ENCODE measurements around the gene MEIS3.

Gene MEIS3

DNA sequence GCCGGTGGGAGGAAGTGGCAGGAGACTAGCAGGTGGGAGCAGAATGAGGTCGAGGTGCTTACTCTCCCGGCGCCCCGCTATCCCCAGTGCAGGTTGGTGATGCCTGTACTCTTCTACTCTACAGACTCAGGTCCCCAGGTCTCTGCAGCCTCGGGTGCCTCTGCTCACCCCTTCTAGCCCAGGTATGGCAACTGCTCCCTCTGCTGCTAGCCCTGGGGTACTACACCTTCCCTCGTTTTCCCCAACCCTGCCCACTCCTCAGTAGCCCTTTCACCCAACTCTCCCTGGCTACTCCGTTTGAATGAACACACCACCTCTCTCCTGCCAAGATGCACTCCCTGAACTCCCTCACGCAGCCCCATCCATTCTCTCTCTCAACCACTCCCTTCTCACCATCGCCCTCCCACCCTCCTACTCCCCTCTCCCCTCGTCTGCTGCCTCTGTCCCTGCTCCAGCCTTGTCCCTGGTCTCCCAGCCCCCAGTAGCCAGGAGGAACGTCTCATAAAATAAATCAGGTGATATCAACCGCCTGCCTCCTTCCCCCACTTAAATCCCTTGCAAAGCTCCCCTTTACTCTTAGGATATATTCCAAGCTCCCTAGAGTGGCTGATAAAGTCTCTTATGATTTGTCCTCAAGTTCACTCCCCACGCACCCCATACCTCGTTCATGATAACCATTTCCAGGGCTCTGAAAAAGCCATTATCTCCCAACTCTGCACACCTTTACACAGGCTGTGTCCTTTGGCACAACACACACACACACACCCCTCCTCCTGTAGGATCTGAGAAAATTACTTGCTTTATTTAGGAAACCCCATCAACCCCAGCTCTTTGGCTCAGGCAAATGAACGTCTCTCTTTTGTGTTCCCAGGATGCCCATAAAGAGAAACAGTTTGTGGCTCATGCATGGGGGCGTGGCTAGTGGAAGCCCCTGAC is 8.2 kb upstream of the MEIS3 start:
- peak; percentile 64 for TF ChIP-seq CTCF (IDR thresholded peaks at IDR 0.05)

DNA sequence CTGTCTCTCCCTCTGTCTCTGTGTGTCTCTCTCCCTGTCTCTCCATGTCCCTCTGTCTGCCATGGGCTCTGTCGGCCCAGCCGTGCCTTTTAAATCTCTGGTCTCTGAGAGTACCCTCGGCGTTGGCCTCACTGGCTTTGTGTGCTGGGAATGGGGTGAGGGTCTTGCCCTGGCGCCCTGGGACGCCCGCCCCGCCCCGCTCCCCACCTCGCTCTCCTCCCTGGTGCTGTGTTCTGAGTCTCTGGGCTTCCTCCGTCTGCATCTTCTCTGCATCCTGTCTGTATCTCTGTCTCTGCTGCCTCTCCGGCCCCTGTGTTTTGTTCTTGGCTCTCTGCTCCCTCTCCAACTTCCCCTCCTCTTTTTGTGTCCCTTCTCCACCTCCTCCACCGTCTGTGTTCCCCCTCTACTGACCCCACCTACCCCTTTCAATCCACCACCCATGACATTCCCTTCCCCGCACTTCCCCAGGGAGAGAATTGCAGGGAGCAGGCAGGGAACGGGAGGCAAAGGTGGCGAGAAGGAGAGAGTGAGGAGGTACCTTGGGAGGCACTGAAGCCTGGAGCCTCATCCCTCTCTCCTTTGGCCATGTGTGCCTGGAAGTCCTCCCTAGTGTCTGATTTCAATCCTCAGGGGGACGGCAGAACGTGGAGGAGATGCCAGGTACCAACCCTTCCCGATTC is 4.0 kb upstream of the MEIS3 start:
- no peak for TF ChIP-seq CTCF (IDR thresholded peaks at IDR 0.05)

DNA sequence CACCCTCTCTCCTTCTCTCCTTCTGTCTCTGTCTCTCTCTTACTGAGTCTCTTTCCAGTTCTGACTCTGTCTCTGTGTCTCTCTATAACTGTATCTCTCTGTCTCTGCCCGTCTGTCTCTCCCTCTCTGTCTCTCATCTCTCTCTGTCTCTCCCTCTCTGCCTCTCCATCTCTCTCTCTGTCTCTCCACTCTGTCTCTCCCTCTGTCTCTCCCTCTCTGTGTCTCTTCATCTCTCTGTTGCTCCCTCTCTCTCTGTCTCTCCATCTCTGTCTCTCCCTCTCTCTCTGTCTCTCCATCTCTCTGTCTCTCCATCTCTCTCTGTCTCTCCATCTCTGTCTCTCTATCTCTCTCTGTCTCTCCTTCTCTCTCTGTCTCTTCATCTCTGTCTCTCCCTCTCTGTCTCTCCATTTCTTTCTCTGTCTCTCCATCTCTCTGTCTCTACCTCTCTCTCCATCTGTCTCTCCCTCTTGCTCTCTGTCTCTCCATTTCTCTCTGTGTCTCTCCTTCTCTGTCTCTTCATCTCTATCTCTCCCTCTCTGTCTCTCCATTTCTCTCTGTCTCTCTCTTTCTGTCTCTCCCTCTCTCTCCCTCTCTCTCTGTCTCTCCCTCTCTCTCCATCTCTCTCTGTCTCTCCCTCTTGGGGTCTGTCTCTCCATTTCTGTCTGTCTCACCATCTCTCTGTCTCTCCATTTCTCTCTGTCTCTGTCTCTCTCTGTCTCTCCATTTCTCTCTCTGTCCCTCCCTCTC is 3.3 kb upstream of the MEIS3 start:
- TF ChIP-seq CTCF (IDR thresholded peaks at IDR 0.05) = no peak

- TF ChIP-seq CTCF (IDR thresholded peaks at IDR 0.05) = no peak
Observed at GRCh38 chr19:47421844-47422395, 2.6 kb upstream of the MEIS3 start.

DNA sequence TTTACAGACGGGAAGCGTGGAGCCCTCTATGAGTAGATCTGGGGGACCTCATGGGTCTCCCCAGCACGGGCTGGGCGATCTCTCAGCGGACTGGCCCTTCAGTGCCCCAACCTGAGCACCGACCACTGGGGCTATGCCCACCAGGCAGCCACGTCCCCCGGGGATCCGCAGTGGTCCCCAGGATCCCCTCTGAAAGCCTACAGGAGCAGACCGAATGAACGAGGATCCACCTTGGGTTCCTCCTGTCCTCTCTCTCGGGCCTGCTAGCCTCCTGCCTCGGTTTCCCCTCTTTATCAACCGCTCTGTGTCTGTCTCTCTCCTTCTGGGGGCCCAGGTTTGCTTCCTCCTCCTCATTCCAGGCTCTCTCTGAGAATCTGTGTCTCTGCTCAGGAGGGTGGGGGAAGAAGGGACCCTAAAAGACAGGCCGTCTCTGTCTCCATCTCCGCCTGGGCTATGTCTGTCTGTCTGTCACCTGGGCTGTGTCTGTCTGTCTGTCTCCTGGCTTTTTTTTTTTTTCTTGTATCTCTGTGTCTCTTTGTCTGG is 2.0 kb upstream of the MEIS3 start:
- TF ChIP-seq CTCF (IDR thresholded peaks at IDR 0.05) = no peak

- TF ChIP-seq CTCF (IDR thresholded peaks at IDR 0.05) = no peak
Observed at GRCh38 chr19:47419789-47420188, 462 bp upstream of the MEIS3 start.

DNA sequence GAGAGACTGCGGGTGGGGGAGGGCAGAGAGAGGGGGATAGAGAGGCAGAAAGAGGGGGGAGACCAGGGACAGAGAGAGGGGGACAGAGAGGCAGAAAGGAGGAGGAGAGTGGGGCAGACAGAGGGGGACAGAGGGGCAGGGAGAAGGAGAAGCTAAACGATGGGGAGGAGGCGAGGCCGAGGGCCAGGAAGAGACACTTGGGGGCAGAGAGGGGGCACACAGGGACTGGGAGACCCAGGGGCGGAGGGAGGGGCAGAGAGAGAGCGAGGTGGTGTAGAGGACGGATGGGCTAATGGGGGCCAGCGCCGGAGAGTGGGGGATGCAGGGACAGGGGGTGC is 666 bp downstream of the MEIS3 start:
- no peak for TF ChIP-seq CTCF (IDR thresholded peaks at IDR 0.05)
